ENCODE measurements around the gene CTTNBP2NL. TPM values are rescaled to one million over a fixed set of nuclear protein-coding genes. Genes with fewer than 3 reads are reported as not detected.
"Not testable (repeated sequence)": the region's sequence is repeated elsewhere in the genome, so short reads cannot be mapped to it uniquely, and the experiment has no call there.

The CTTNBP2NL gene
- total and polyA plus RNA-seq, 5 experiments from 2014 or later = 0.46 to 0.96 (median 0.55) TPM; not detected in 2

DNA sequence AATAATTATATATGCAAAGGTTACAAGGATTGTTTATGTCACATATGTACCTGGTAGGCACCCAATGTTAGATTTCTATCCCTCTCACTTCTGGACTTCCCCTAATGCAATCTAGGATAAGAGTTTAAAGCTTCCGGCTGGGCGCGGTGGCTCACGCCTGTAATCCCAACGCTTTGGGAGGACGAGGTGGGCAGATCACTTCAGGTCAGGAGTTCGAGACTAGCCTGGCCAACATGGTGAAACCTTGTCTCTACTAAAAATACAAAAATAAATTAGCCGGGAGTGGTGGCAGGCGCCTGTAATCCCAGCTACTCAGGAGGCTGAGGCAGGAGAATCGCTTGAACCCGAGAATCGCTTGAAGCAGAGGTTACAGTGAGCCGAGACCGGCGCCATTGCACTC lies 5.7 kb upstream of the CTTNBP2NL start:
- not testable (repeated sequence) for H3K4me3 Mint-ChIP-seq, H3K9me3 Mint-ChIP-seq, DNase-seq, H3K36me3 Mint-ChIP-seq, H3K27ac Mint-ChIP-seq
- ATAC-seq = peak in 1 of 2 donors; percentile 11
- H3K4me1 Mint-ChIP-seq = peaks cover 7 to 17% (median 9%) of the 10 kb centered on the region in 4 donors
- H3K27me3 Mint-ChIP-seq = peaks cover 25 to 66% (median 39%) of the 10 kb centered on the region in 5 donors
- POLR2A ChIA-PET = interaction anchor here (0.7 to 1.0 kb wide), 2 partner anchors 75 to 229 kb away, joined by 4 to 7 read pairs; partner anchors contain the start of genes CAPZA1 and ST7L

GRCh38 chr1:112390775-112391602 lies 5.0 kb upstream of the CTTNBP2NL start:
- Mint-ChIP-seq H3K27me3 (peaks cover 25 to 66% (median 40%) of the 10 kb centered on the region in 5 donors), H3K4me1 (peaks cover 11 to 23% (median 15%) of the 10 kb centered on the region in 4 donors)
- POLR2A ChIA-PET = interaction anchor here (0.7 to 1.4 kb wide), 4 partner anchors 75 to 682 kb away, joined by 3 to 7 read pairs (median 4); partner anchors contain the start of genes CAPZA1, LRIG2 and ST7L

GRCh38 chr1:112391603-112391940 lies 4.4 kb upstream of the CTTNBP2NL start:
- H3K4me1 Mint-ChIP-seq = peaks cover 11 to 28% (median 19%) of the 10 kb centered on the region in 4 donors
- H3K27me3 Mint-ChIP-seq = peaks cover 25 to 66% (median 40%) of the 10 kb centered on the region in 5 donors
- H3K4me3 Mint-ChIP-seq = no peak overlapping the region
- POLR2A ChIA-PET = interaction anchor here (0.9 to 1.4 kb wide), 2 partner anchors 74 to 681 kb away, joined by 3 read pairs; partner anchors contain the start of gene LRIG2
- H3K27ac Mint-ChIP-seq = no peak overlapping the region
- ATAC-seq (no peak), DNase-seq (no peak)
- no peaks in the 10 kb centered on the region for H3K9me3 Mint-ChIP-seq
- no peaks in the 10 kb centered on the region for H3K36me3 Mint-ChIP-seq

More at GRCh38 chr1:112390775-112391602, 5.0 kb upstream of the CTTNBP2NL start:
- Mint-ChIP-seq H3K27ac (peak overlapping the region in 1 of 10 donors; percentile 71), H3K4me3 (peak overlapping the region in 3 of 10 donors; percentile 12 to 50 (median 20)), H3K36me3 (no peaks in the 10 kb centered on the region), H3K9me3 (no peaks in the 10 kb centered on the region)
- ATAC-seq (peak; percentile 87 to 89), DNase-seq (peak; percentile 39 to 87 (median 73))

GRCh38 chr1:112393631-112393974 lies 2.4 kb upstream of the CTTNBP2NL start:
- H3K27ac Mint-ChIP-seq = peak overlapping the region in 1 of 10 donors; percentile 37
- DNase-seq (no peak), ATAC-seq (no peak)
- no peaks in the 10 kb centered on the region for H3K9me3 Mint-ChIP-seq
- peaks cover 17 to 48% (median 24%) of the 10 kb centered on the region in 5 donors for H3K27me3 Mint-ChIP-seq
- H3K4me3 Mint-ChIP-seq = peak overlapping the region in 1 of 10 donors; percentile 31
- H3K4me1 Mint-ChIP-seq = peaks cover 16 to 35% (median 26%) of the 10 kb centered on the region in 4 donors
- no peaks in the 10 kb centered on the region for H3K36me3 Mint-ChIP-seq
- POLR2A ChIA-PET = no interaction called here

DNA sequence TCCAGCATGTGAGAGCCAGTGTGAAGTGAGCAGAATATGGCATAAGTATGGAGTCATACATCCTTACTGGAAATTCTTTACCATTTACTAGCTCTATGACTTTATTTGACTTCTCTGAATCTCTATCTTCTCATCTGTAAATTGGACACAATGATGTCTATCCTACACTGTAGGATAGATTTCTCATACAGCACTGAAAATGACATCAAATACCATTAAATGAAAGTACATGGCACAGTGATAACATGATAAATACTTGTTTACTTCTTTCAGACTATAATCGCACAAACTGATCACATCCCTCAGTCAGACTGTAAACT lies 1.3 kb upstream of the CTTNBP2NL start:
- Mint-ChIP-seq H3K4me1 (peaks cover 16 to 35% (median 26%) of the 10 kb centered on the region in 4 donors), H3K27ac (no peak overlapping the region), H3K27me3 (peaks cover 17 to 37% (median 19%) of the 10 kb centered on the region in 5 donors), H3K4me3 (peak overlapping the region in 3 of 10 donors; percentile 19 to 50 (median 38)), H3K9me3 (no peaks in the 10 kb centered on the region), H3K36me3 (no peaks in the 10 kb centered on the region)
- ATAC-seq = no peak
- POLR2A ChIA-PET = no interaction called here
- no peak for DNase-seq

DNA sequence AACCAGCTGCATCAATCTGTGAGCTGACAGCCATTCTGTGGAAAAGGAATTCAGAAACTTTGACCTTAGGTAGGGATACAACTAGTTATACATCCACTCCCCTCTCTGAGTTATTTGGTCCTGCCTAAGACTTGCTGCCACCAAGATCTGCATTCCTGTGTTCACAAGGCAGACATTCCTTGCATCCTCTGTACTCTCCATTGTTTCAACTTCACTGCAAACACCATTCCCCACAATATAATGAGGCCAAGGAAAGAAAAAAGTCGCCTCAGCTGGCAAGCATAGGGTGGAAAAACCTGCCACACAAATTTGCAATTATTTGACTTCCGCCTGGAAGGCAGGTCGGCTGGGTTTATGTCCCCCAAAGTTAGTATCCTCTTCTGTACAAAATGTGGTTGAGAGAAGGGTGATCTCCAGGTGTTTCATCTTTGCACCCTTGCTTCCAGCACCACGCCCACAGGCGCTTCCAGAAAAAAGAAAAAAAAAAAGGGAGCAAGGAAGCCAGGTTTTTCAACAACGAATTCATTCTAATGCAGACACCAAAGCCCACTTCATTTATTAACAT lies 676 bp upstream of the CTTNBP2NL start:
- DNase-seq = no peak
- Mint-ChIP-seq H3K27ac (peak overlapping the region in 6 of 10 donors; percentile 29 to 64 (median 43)), H3K4me3 (peak overlapping the region; percentile 87 to 97 (median 94)), H3K4me1 (peaks cover 16 to 35% (median 26%) of the 10 kb centered on the region in 4 donors), H3K9me3 (no peaks in the 10 kb centered on the region), H3K27me3 (peaks cover 13 to 34% (median 19%) of the 10 kb centered on the region in 5 donors), H3K36me3 (no peaks in the 10 kb centered on the region)
- POLR2A ChIA-PET = no interaction called here
- ATAC-seq = no peak

- Mint-ChIP-seq H3K36me3 (no peaks in the 10 kb centered on the region), H3K9me3 (no peaks in the 10 kb centered on the region), H3K27ac (peak overlapping the region in 7 of 10 donors; percentile 1 to 81 (median 31)), H3K27me3 (peaks cover 9 to 24% (median 16%) of the 10 kb centered on the region in 5 donors), H3K4me1 (peaks cover 11 to 30% (median 19%) of the 10 kb centered on the region in 4 donors), H3K4me3 (peak overlapping the region; percentile 87 to 97 (median 94))
- ATAC-seq (no peak), DNase-seq (no peak)
- POLR2A ChIA-PET = interaction anchor here (1.6 kb wide), 1 partner anchor 221 kb away, joined by 4 read pairs; the partner anchor contains the start of gene ST7L
Observed at GRCh38 chr1:112396653-112397471, 848 bp downstream of the CTTNBP2NL start.

GRCh38 chr1:112397841-112398240 lies 1.8 kb downstream of the CTTNBP2NL start:
- H3K36me3 Mint-ChIP-seq = no peaks in the 10 kb centered on the region
- no peak for DNase-seq
- peak overlapping the region in 2 of 10 donors; percentile 12 to 91 for H3K4me3 Mint-ChIP-seq
- no peak for ATAC-seq
- H3K27me3 Mint-ChIP-seq = peaks cover 5 to 15% (median 11%) of the 10 kb centered on the region in 5 donors
- no peak overlapping the region for H3K27ac Mint-ChIP-seq
- no peaks in the 10 kb centered on the region for H3K9me3 Mint-ChIP-seq
- POLR2A ChIA-PET = no interaction called here
- H3K4me1 Mint-ChIP-seq = peaks cover 11 to 30% (median 19%) of the 10 kb centered on the region in 4 donors

GRCh38 chr1:112399456-112399855 lies 3.4 kb downstream of the CTTNBP2NL start:
- peaks cover 11 to 23% (median 19%) of the 10 kb centered on the region in 4 donors for H3K4me1 Mint-ChIP-seq
- no peak overlapping the region for H3K27ac Mint-ChIP-seq
- POLR2A ChIA-PET = no interaction called here
- H3K36me3 Mint-ChIP-seq = no peaks in the 10 kb centered on the region
- no peak overlapping the region for H3K4me3 Mint-ChIP-seq
- H3K9me3 Mint-ChIP-seq = no peaks in the 10 kb centered on the region
- no peak for DNase-seq
- ATAC-seq = no peak
- peaks cover 0 to 6% (median under 1%) of the 10 kb centered on the region in 5 donors for H3K27me3 Mint-ChIP-seq

DNA sequence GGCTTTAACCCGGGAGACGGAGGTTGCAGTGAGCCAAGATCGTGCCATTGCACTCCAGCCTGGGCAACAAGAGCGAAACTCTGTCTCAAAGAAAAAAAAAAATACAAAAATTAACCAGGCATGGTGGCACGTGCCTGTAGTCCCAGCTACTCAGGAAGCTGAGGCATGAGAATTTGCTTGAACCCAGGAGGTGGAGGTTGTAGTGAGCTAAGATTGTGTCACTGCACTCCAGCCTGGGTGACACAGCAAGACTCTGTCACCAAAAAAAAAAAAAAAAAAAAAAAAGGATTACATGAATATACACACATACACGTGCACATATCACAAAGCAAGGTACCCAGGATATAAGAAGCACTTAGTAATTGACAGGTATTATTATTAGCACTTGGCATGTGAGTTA lies 4.7 kb downstream of the CTTNBP2NL start:
- H3K27me3 Mint-ChIP-seq, H3K4me3 Mint-ChIP-seq, H3K27ac Mint-ChIP-seq, H3K36me3 Mint-ChIP-seq, H3K9me3 Mint-ChIP-seq, ATAC-seq, POLR2A ChIA-PET, DNase-seq: not testable (repeated sequence)
- H3K4me1 Mint-ChIP-seq = peaks cover 7 to 17% (median 12%) of the 10 kb centered on the region in 4 donors

- Mint-ChIP-seq H3K36me3 (no peaks in the 10 kb centered on the region), H3K4me1 (no peaks in the 10 kb centered on the region), H3K4me3 (no peak overlapping the region), H3K27me3 (peaks cover 0 to 4% (median 2%) of the 10 kb centered on the region in 5 donors), H3K27ac (peak overlapping the region in 1 of 10 donors; percentile 62), H3K9me3 (no peaks in the 10 kb centered on the region)
- ATAC-seq (no peak), DNase-seq (no peak)
- POLR2A ChIA-PET = no interaction called here
Observed at GRCh38 chr1:112402682-112403643, 6.9 kb downstream of the CTTNBP2NL start.
